IMR-90 (cell line): ENCODE results near the gene TBC1D24. TPM values are rescaled to one million over a fixed set of nuclear protein-coding genes. Genes with fewer than 3 reads are reported as not detected.
A peak's percentile ranks its signal among the peaks of the same experiment; 100 is the strongest.

ENCODE experiments used
- ATAC-seq: fragments of 200-7000 bp; cut with Tn5 transposase; 2 replicates; pipeline ENCODE4 v1.9.1; 2020; ENCODE audit warnings: low read depth, mild to moderate bottlenecking, moderate library complexity
- BruUV-seq: library from RNA; stranded (reverse); fragments of 400-500 nt; replicated peaks from 2 replicates; lab custom pipeline; 2021; lab: Mats Ljungman, UMichigan
- CTCF ChIA-PET: fragments of 300-600 bp; formaldehyde crosslinking; extraction: SDS; loops from one replicate; lab custom pipeline; 2021; ENCODE audit warnings: antibody characterized with exemption; lab: Yijun Ruan, JAX
- POLR2A ChIA-PET: fragments of 300-600 bp; sonication (Branson Sonifier 250); formaldehyde crosslinking; loops from one replicate; lab custom pipeline; 2022; ENCODE audit warnings: antibody characterized with exemption; ENCODE audit not compliant: unreplicated experiment; lab: Charles Lee
- DNase-seq: peaks from one replicate; pipeline ENCODE4 v3.0.0; 2013
- H2AFZ ChIP-seq: replicated peaks from 2 replicates; pipeline ENCODE3; 2013; ENCODE audit warnings: low read length, mild to moderate bottlenecking; ENCODE audit not compliant: poor library complexity
- H2AK5ac ChIP-seq: 2 replicates; pipeline ENCODE4 v1.6.1; 2013; ENCODE audit warnings: low read depth, low read length, inconsistent platforms
- H2AK9ac ChIP-seq: replicated peaks from 2 replicates; pipeline ENCODE3; 2013; ENCODE audit warnings: mild to moderate bottlenecking, low read depth, low read length, moderate library complexity; ENCODE audit not compliant: poor library complexity
- H2BK120ac ChIP-seq: 2 replicates; pipeline ENCODE4 v1.6.1; 2013; ENCODE audit warnings: low read depth, low read length, inconsistent platforms
- H2BK15ac ChIP-seq: 3 replicates; pipeline ENCODE4 v1.6.1; 2013; ENCODE audit warnings: low read depth, low read length, inconsistent platforms
- H2BK20ac ChIP-seq: 2 replicates; pipeline ENCODE4 v1.6.1; 2013; ENCODE audit warnings: low read depth, mild to moderate bottlenecking, inconsistent platforms, low read length, moderate library complexity
- H2BK5ac ChIP-seq: 2 replicates; pipeline ENCODE4 v1.6.1; 2013; ENCODE audit warnings: mild to moderate bottlenecking, low read depth, low read length, inconsistent platforms; ENCODE audit not compliant: poor library complexity, severe bottlenecking
- H3K14ac ChIP-seq: replicated peaks from 2 replicates; pipeline ENCODE4 v1.6.1; 2013; ENCODE audit warnings: low read depth, low read length, inconsistent platforms
- H3K18ac ChIP-seq: 2 replicates; pipeline ENCODE4 v1.6.1; 2013; ENCODE audit warnings: low read depth, low read length, control low read depth
- H3K23ac ChIP-seq: 2 replicates; pipeline ENCODE4 v1.6.1; 2013; ENCODE audit warnings: low read depth, low read length, inconsistent platforms
- H3K27ac ChIP-seq: 2 replicates; pipeline ENCODE4 v1.5.1; 2013; ENCODE audit warnings: mild to moderate bottlenecking, control low read depth, low read length; ENCODE audit not compliant: insufficient read depth
- H3K27me3 ChIP-seq: 2 replicates; pipeline ENCODE4 v1.6.1; 2013; ENCODE audit warnings: low read length; ENCODE audit not compliant: control insufficient read depth, insufficient read depth
- H3K36me3 ChIP-seq: 2 replicates; pipeline ENCODE4 v1.6.1; 2013; ENCODE audit warnings: low read length, mixed read lengths; ENCODE audit not compliant: control insufficient read depth, insufficient read depth
- H3K4ac ChIP-seq: 2 replicates; pipeline ENCODE4 v1.6.1; 2013; ENCODE audit warnings: low read depth, low read length, inconsistent platforms
- H3K4me1 ChIP-seq: 2 replicates; pipeline ENCODE4 v1.6.1; 2013; ENCODE audit warnings: low read length, mixed read lengths; ENCODE audit not compliant: control insufficient read depth, insufficient read depth
- H3K4me2 ChIP-seq: 2 replicates; pipeline ENCODE4 v1.6.1; 2013; ENCODE audit warnings: low read depth, mild to moderate bottlenecking, control low read depth, low read length, moderate library complexity
- H3K4me3 ChIP-seq: 2 replicates; pipeline ENCODE4 v1.5.1; 2013; ENCODE audit warnings: low read depth, mild to moderate bottlenecking, control low read depth, low read length, moderate library complexity; ENCODE audit not compliant: insufficient read depth
- H3K56ac ChIP-seq: 2 replicates; pipeline ENCODE4 v1.6.1; 2013; ENCODE audit warnings: low read length, inconsistent platforms; ENCODE audit not compliant: insufficient read depth; ENCODE audit errors: extremely low read depth
- H3K79me1 ChIP-seq, 2 experiments: 2 replicates each; pipeline ENCODE4 v1.6.1; 2013; ENCODE audit warnings: low read length in 2 of 2, inconsistent platforms in 1 of 2, low read depth in 1 of 2
- H3K9ac ChIP-seq: 2 replicates; pipeline ENCODE4 v1.6.1; 2013; ENCODE audit warnings: low read depth, low read length, control low read depth
- H3K9me1 ChIP-seq: 2 replicates; pipeline ENCODE4 v1.6.1; 2013; ENCODE audit warnings: low read length, inconsistent platforms; ENCODE audit not compliant: insufficient read depth
- H3K9me3 ChIP-seq: 2 replicates; pipeline ENCODE4 v1.6.1; 2013; ENCODE audit warnings: low read length; ENCODE audit not compliant: control insufficient read depth, insufficient read depth
- H4K20me1 ChIP-seq: 2 replicates; pipeline ENCODE4 v1.6.1; 2013; ENCODE audit warnings: low read length, inconsistent platforms; ENCODE audit not compliant: insufficient read depth
- H4K5ac ChIP-seq: 2 replicates; pipeline ENCODE4 v1.6.1; 2013; ENCODE audit warnings: mild to moderate bottlenecking, low read depth, low read length, control low read depth
- H4K8ac ChIP-seq, 2 experiments: 2 replicates each; pipeline ENCODE4 v1.6.1; 2013; ENCODE audit warnings: low read depth in 2 of 2, low read length in 2 of 2, control low read depth in 1 of 2, inconsistent platforms in 1 of 2
- H4K91ac ChIP-seq: 2 replicates; pipeline ENCODE4 v1.6.1; 2013; ENCODE audit warnings: low read depth, low read length, inconsistent platforms; ENCODE audit not compliant: insufficient read depth
- MAFK ChIP-seq: IDR thresholded peaks from 2 replicates; pipeline ENCODE4 v1.6.1; 2012; ENCODE audit warnings: low read depth, low read length, improper control_type of control experiment
- MXI1 ChIP-seq: IDR thresholded peaks from 2 replicates; pipeline ENCODE4 v1.6.1; 2012; ENCODE audit warnings: low read depth, mild to moderate bottlenecking, low read length, moderate library complexity, borderline replicate concordance
- WGBS, 2 experiments: methylation state at CpG; one replicate each; pipeline versions ENCODE4 v1.1.5 to v1.1.7; 2013; ENCODE audit warnings: missing lambda C conversion rate in 2 of 2; ENCODE audit not compliant: insufficient read length in 1 of 2; ENCODE audit errors: extremely low coverage in 2 of 2; 5-methylcytosine and 5-hydroxymethylcytosine counted together
- dilution Hi-C: fragments of 300-500 bp; cut with HindIII; formaldehyde crosslinking; loops from one replicate; pipeline ENCODE4 v1.14.3; 2018; ENCODE audit warnings: low sequenced_read_pairs; ENCODE audit not compliant: unreplicated experiment
- in situ Hi-C: fragments of 300-500 bp; cut with MboI; formaldehyde crosslinking; loops from 3 replicates; pipeline ENCODE4 v1.14.3; 2019; ENCODE audit warnings: low sequenced_read_pairs, inconsistent platforms, mixed read lengths
- intact Hi-C: fragments of 100-400 bp; cut with micrococcal nuclease; formaldehyde crosslinking; loops from 2 replicates; pipeline ENCODE4 v1.10.0; 2022
- polyA plus RNA-seq, 3 experiments: library from polyadenylated mRNA; depleted of rRNA; stranded (reverse); fragments of >200 nt; gene quantifications; 2 replicates each; pipeline ENCODE4 v1.2.3, GENCODE V29; 2012; ENCODE audit warnings: low replicate concordance in 1 of 3
- total RNA-seq: library from RNA; depleted of rRNA; stranded (reverse); fragments of >200 nt; gene quantifications from 2 replicates; pipeline ENCODE4 v1.2.3, GENCODE V29; 2012

The TBC1D24 gene
- total and polyA plus RNA-seq, 2 of the 4 experiments (the other 2 are of a cell fraction), result 7.5 to 13.4 TPM

DNA sequence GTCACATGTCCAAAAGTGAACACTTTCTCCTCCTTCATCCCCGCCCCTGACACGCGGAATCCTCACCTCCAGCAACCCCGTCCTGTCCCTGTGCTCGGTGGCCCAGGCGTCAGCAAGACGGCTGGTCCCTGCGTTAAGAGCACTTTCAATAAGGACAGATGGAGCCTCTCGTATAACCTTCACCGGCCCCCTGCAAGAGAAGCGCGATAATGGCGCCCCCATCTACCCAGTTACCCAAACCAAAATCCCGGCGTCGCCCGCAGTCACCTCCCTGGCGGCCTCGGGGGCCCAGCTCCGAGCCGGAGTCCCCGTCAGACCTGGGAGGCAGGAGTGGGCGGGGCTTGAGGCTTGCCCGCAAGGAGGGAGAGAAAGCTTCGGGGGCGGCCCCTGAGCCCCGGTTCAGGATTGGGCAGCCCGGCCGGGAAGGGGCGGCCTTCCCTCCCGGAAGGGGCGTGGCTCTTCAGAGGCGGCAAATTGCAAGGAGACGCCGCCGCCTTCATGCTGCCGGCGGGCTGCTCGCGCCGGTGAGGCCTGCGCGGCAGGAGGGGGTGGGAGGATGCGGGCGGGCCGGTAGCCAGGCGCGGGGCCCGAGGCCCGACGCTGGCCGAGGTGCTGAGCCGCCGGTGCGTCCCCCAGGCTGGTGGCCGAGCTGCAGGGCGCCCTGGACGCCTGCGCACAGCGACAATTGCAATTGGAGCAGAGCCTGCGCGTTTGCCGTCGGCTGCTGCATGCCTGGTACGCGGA, 15.1 kb upstream of the TBC1D24 start, which contains the start of gene TEDC2:
Gene TEDC2, plus strand, starts transcription at position 463 of the 744 bp plus-strand sequence. Its CDS starts 36 bp downstream, at position 499.
- ChIA-PET POLR2A (interaction anchor here (0.6 kb wide), 1 partner anchor 31 kb away, joined by 3 read pairs; the partner anchor contains the start of gene CCNF), CTCF (no interaction called here)
- H2BK20ac ChIP-seq, result no peak within 1 kb of the TSS
- peak within 1 kb of the TSS; percentile 37 to 60; a peak in 3 of 4 replicates for H4K8ac ChIP-seq
- intact Hi-C loops (no loop called here), dilution Hi-C loops (no loop called here), in situ Hi-C loops (no loop called here)
- BruUV-seq, result no TSS peak
- no peaks in the 10 kb centered on the region; the same call in 1 of the 2 replicates for H4K20me1 ChIP-seq
- H4K5ac ChIP-seq, result peak within 1 kb of the TSS; percentile 61; the same call in 1 of the 2 replicates
- peak within 1 kb of the TSS; percentile 6 for H2BK5ac ChIP-seq
- peak within 1 kb of the TSS; percentile 91 for H2AK9ac ChIP-seq
- ATAC-seq, result peak; percentile 99
- no peak within 1 kb of the TSS for H3K56ac ChIP-seq
- H3K9me1 ChIP-seq, result no peaks in the 10 kb centered on the region; the same call in 1 of the 2 replicates
- H3K4me2 ChIP-seq, result peak within 1 kb of the TSS; percentile 93
- H3K4me1 ChIP-seq, result peaks cover 7% of the 10 kb centered on the region; the same call in 1 of the 2 replicates
- H2BK15ac ChIP-seq, result no peak within 1 kb of the TSS
- peaks cover 15% of the 10 kb centered on the region for H3K36me3 ChIP-seq
- H3K23ac ChIP-seq, result peak within 1 kb of the TSS; percentile 70
- WGBS, 2 experiments, result 1% methylated on average over 30 of the region's 66 CpGs; no CpG with 5 or more reads in 1 of the 2 experiments
- H3K27ac ChIP-seq, result peak within 1 kb of the TSS; percentile 10; the same call in 1 of the 2 replicates
- H3K4ac ChIP-seq, result peak within 1 kb of the TSS; percentile 77
- peaks cover 3 to 43% of the 10 kb centered on the region in 2 experiments; a peak in 1 of 4 replicates for H3K79me1 ChIP-seq
- H3K27me3 ChIP-seq, result no peaks in the 10 kb centered on the region
- H4K91ac ChIP-seq, result no peak within 1 kb of the TSS
- no peak within 1 kb of the TSS for H2BK120ac ChIP-seq
- H2AK5ac ChIP-seq, result peak within 1 kb of the TSS; percentile 36
- H3K9me3 ChIP-seq, result no peaks in the 10 kb centered on the region
- H2AFZ ChIP-seq, result peak within 1 kb of the TSS; percentile 95
- DNase-seq, result peak; percentile 85
- H3K9ac ChIP-seq, result peak within 1 kb of the TSS; percentile 56
- no peak within 1 kb of the TSS for H3K18ac ChIP-seq
- peak within 1 kb of the TSS; percentile 81 for H3K14ac ChIP-seq
- peak within 1 kb of the TSS; percentile 53 for H3K4me3 ChIP-seq
- TF ChIP-seq MAFK (no peak), MXI1 (peak; percentile 97)
